PC-3 (cell line): Measurements from ENCODE around the gene UBE2H. TPM values are rescaled to one million over a fixed set of nuclear protein-coding genes. Genes with fewer than 3 reads are reported as not detected.

ENCODE experiments used
- ATAC-seq: fragments of 200-7000 bp; cut with Tn5 transposase; 2 replicates; pipeline ENCODE4 v1.9.1; 2020; ENCODE audit warnings: mild to moderate bottlenecking, moderate library complexity
- BruUV-seq: library from RNA; stranded (reverse); fragments of 400-500 nt; replicated peaks from 2 replicates; lab custom pipeline; 2021; lab: Mats Ljungman, UMichigan
- CTCF ChIA-PET: fragments of 300-600 bp; sonication (Branson Sonifier 250); formaldehyde crosslinking; loops from one replicate; lab custom pipeline; 2022; ENCODE audit warnings: antibody characterized with exemption; lab: Charles Lee
- POLR2A ChIA-PET: fragments of 300-600 bp; sonication (Branson Sonifier 250); formaldehyde crosslinking; loops from one replicate; lab custom pipeline; 2022; ENCODE audit warnings: antibody characterized with exemption; ENCODE audit not compliant: unreplicated experiment; lab: Charles Lee
- DNase-seq: peaks from one replicate; pipeline ENCODE4 v3.0.0-alpha.2; 2015
- H2AFZ ChIP-seq: fragments of 300-600 bp; sonication (generic); 2 replicates; pipeline ENCODE4 v1.6.0; 2016; ENCODE audit warnings: antibody characterized with exemption, low read length
- H3F3A ChIP-seq: fragments of 300-600 bp; sonication (generic); one replicate; pipeline ENCODE4 v1.6.0; 2017; ENCODE audit warnings: antibody characterized with exemption, low read length, control low read depth, mild to moderate bottlenecking; ENCODE audit not compliant: unreplicated experiment
- H3K27ac ChIP-seq: fragments of 300-600 bp; sonication (generic); 2 replicates; pipeline ENCODE4 v1.5.1; 2016; ENCODE audit warnings: mild to moderate bottlenecking, low read length
- H3K27me3 ChIP-seq: fragments of 300-600 bp; sonication (generic); 2 replicates; pipeline ENCODE4 v1.6.1; 2016; ENCODE audit warnings: low read length, mixed read lengths
- H3K36me3 ChIP-seq: fragments of 300-600 bp; sonication (generic); 2 replicates; pipeline ENCODE4 v1.6.1; 2016; ENCODE audit warnings: low read depth, mixed run types, low read length, mixed read lengths
- H3K4me1 ChIP-seq: fragments of 300-600 bp; sonication (generic); 2 replicates; pipeline ENCODE4 v1.5.1; 2016; ENCODE audit warnings: low read length; ENCODE audit not compliant: insufficient read depth
- H3K4me2 ChIP-seq: fragments of 300-600 bp; sonication (generic); 2 replicates; pipeline ENCODE4 v1.6.0; 2016; ENCODE audit warnings: low read length
- H3K4me3 ChIP-seq: fragments of 300-600 bp; sonication (generic); 2 replicates; pipeline ENCODE4 v1.5.1; 2016; ENCODE audit warnings: mild to moderate bottlenecking, low read length, mixed read lengths
- H3K79me2 ChIP-seq: fragments of 300-600 bp; sonication (generic); 2 replicates; pipeline ENCODE4 v1.6.1; 2017; ENCODE audit warnings: low read length, mixed read lengths
- H3K9ac ChIP-seq: fragments of 300-600 bp; sonication (generic); 2 replicates; pipeline ENCODE4 v1.6.0; 2016; ENCODE audit warnings: mild to moderate bottlenecking, low read length
- H3K9me2 ChIP-seq: fragments of 300-600 bp; sonication (generic); replicated peaks from 2 replicates; pipeline ENCODE4 v1.6.1; 2016; ENCODE audit warnings: mixed run types, low read length, mixed read lengths
- H3K9me3 ChIP-seq: fragments of 300-600 bp; sonication (generic); 2 replicates; pipeline ENCODE4 v1.6.1; 2016; ENCODE audit warnings: low read length, mixed read lengths
- H4K20me1 ChIP-seq: fragments of 300-600 bp; sonication (generic); 2 replicates; pipeline ENCODE4 v1.6.1; 2016; ENCODE audit warnings: low read length, mixed read lengths
- CTCF ChIP-seq: fragments of 300-600 bp; sonication (generic); conservative IDR thresholded peaks from 2 replicates; pipeline ENCODE4 v1.5.1; 2017; ENCODE audit warnings: antibody characterized with exemption, low read depth, mild to moderate bottlenecking, low read length
- EZH2 ChIP-seq: fragments of 300-600 bp; sonication (generic); IDR thresholded peaks from one replicate; pipeline ENCODE4 v1.6.1; 2017; ENCODE audit warnings: antibody characterized with exemption, mild to moderate bottlenecking, low read length; ENCODE audit not compliant: unreplicated experiment
- EZH2phosphoT487 ChIP-seq: fragments of 300-600 bp; sonication (generic); IDR thresholded peaks from 2 replicates; pipeline ENCODE4 v1.6.1; 2018; ENCODE audit warnings: mild to moderate bottlenecking, antibody characterized with exemption, low read length, borderline replicate concordance
- intact Hi-C: fragments of 100-400 bp; cut with micrococcal nuclease; formaldehyde crosslinking; loops from 2 replicates; pipeline ENCODE4 v1.9.0; 2023
- total RNA-seq: library from RNA; depleted of rRNA; stranded (reverse); fragments of >200 nt; gene quantifications from 2 replicates; pipeline ENCODE4 v1.2.3, GENCODE V29; 2014

UBE2H gene
- total RNA-seq, 1 experiment from 2014 or later: 62.5 TPM

DNA sequence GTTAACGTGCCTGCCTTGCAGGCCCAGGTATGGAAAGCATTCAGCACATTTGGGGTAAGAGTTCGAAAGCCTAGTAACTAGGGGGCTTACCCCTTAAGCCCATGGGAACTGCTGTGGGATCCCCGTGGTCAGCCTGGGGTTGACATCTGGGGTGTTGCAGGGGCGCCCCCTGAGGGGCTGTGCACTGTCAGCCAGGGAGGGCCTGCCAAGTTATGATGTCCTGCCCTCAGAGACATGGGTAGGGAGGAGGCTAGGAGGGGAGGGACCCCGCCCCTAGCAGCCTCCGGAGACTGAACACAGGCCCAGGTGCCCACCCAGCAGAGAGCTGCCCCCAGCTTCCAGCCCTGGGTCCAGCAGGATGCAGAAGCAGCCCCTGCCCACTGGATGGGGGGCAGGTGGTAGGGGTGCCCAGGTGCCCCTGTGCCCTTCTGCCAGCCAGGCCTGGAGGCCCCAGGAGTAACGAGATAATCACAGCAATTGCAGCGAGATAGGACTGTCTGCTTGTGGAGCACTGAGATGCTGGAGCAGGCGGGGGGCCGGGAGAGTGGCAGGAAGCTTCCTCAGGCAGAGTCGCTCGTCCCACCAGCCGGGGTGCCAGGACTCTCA, 153.3 kb downstream of the UBE2H start:
- Histone ChIP-seq H3K4me3 (no peak overlapping the region), H3K4me1 (no peaks in the 10 kb centered on the region), H3K27me3 (no peaks in the 10 kb centered on the region), H3K9me2 (no peaks in the 10 kb centered on the region), H3K9ac (no peak overlapping the region), H3K27ac (no peak overlapping the region), H3K9me3 (no peaks in the 10 kb centered on the region), H2AFZ (no peak overlapping the region), H3K4me2 (no peak overlapping the region), H3F3A (no peaks in the 10 kb centered on the region), H3K36me3 (no peaks in the 10 kb centered on the region), H4K20me1 (no peaks in the 10 kb centered on the region), H3K79me2 (no peaks in the 10 kb centered on the region)
- no TSS peak for BruUV-seq
- no peak; the same call in 1 of the 2 replicates for ATAC-seq
- DNase-seq: no peak
- ChIA-PET POLR2A (no interaction called here), CTCF (no interaction called here)
- intact Hi-C loops: no loop called here
- TF ChIP-seq EZH2 (no peak), EZH2phosphoT487 (no peak), CTCF (no peak)

- no peak for TF ChIP-seq EZH2
- TF ChIP-seq EZH2phosphoT487: no peak
- TF ChIP-seq CTCF: no peak
- Histone ChIP-seq H3K4me1 (no peaks in the 10 kb centered on the region), H2AFZ (no peak overlapping the region), H3K79me2 (no peaks in the 10 kb centered on the region), H3K4me3 (no peak overlapping the region), H3K36me3 (no peaks in the 10 kb centered on the region), H3K27me3 (no peaks in the 10 kb centered on the region), H3K27ac (no peak overlapping the region), H3K4me2 (no peak overlapping the region), H3F3A (no peaks in the 10 kb centered on the region), H3K9ac (no peak overlapping the region), H3K9me3 (no peaks in the 10 kb centered on the region), H4K20me1 (no peaks in the 10 kb centered on the region), H3K9me2 (no peaks in the 10 kb centered on the region)
- CTCF ChIA-PET: no interaction called here
- intact Hi-C loops: no loop called here
- no TSS peak for BruUV-seq
- POLR2A ChIA-PET: no interaction called here
- ATAC-seq (no peak), DNase-seq (no peak)
Observed at GRCh38 chr7:129798616-129799349, 154.0 kb downstream of the UBE2H start.

- ATAC-seq: no peak
- Histone ChIP-seq H3K4me2 (no peak overlapping the region), H3K9me2 (no peaks in the 10 kb centered on the region), H3K9ac (no peak overlapping the region), H3F3A (no peaks in the 10 kb centered on the region), H4K20me1 (no peaks in the 10 kb centered on the region), H3K9me3 (no peaks in the 10 kb centered on the region), H2AFZ (no peak overlapping the region), H3K36me3 (no peaks in the 10 kb centered on the region), H3K4me1 (no peaks in the 10 kb centered on the region), H3K79me2 (no peaks in the 10 kb centered on the region), H3K27me3 (no peaks in the 10 kb centered on the region), H3K4me3 (no peak overlapping the region), H3K27ac (no peak overlapping the region)
- TF ChIP-seq EZH2 (no peak), CTCF (no peak), EZH2phosphoT487 (no peak)
- DNase-seq: no peak
- BruUV-seq: no TSS peak
- intact Hi-C loops: no loop called here
- ChIA-PET POLR2A (no interaction called here), CTCF (no interaction called here)
Observed at GRCh38 chr7:129797214-129797789, 155.5 kb downstream of the UBE2H start.
